CD4-positive, alpha-beta T cell treated with Interleukin-15 for 4 hours (primary cell): ENCODE data around the gene PXMP4.
A peak's percentile ranks its signal among the peaks of the same experiment; 100 is the strongest.

Source experiments
- DNase-seq: peaks from one replicate; pipeline ENCODE4 v3.0.0-alpha.2; 2020; ENCODE audit warnings: low spot score

Gene PXMP4

GRCh38 chr20:33731693-33732165, 11.6 kb upstream of the PXMP4 start, which contains the start of gene ZNF341:
Gene ZNF341, plus strand, starts transcription at chr20:33731996. Its CDS starts 26 bp downstream, at chr20:33732022.
- peak; percentile 91 for DNase-seq

- no peak for DNase-seq
These were observed 11.0 kb upstream of the PXMP4 start for GRCh38 chr20:33730946-33731692.

GRCh38 chr20:33729101-33729500, 9.0 kb upstream of the PXMP4 start:
- no peak for DNase-seq

- no peak for DNase-seq
These were observed 8.4 kb upstream of the PXMP4 start for GRCh38 chr20:33728463-33728862.

- DNase-seq = no peak
These were observed 7.7 kb upstream of the PXMP4 start for GRCh38 chr20:33727806-33728205.

- no peak for DNase-seq
These were observed 7.0 kb upstream of the PXMP4 start for GRCh38 chr20:33727115-33727479.

GRCh38 chr20:33725607-33726264, 5.6 kb upstream of the PXMP4 start:
- DNase-seq = no peak

GRCh38 chr20:33724439-33725094, 4.5 kb upstream of the PXMP4 start:
- no peak for DNase-seq

GRCh38 chr20:33721391-33722140, 1.5 kb upstream of the PXMP4 start:
- DNase-seq = no peak

- DNase-seq = no peak
These were observed 677 bp downstream of the PXMP4 start for GRCh38 chr20:33719277-33719988.

GRCh38 chr20:33716498-33716897, 3.6 kb downstream of the PXMP4 start:
- no peak for DNase-seq

GRCh38 chr20:33713865-33714367, 6.2 kb downstream of the PXMP4 start:
- DNase-seq = no peak

GRCh38 chr20:33711446-33711738, 8.7 kb downstream of the PXMP4 start:
- DNase-seq = no peak

GRCh38 chr20:33710681-33711445, 9.2 kb downstream of the PXMP4 start:
- DNase-seq = no peak

- DNase-seq = no peak
These were observed 10.1 kb downstream of the PXMP4 start for GRCh38 chr20:33709905-33710541.

- DNase-seq = no peak
These were observed 10.7 kb downstream of the PXMP4 start for GRCh38 chr20:33709398-33709797.

GRCh38 chr20:33707668-33708067, 12.4 kb downstream of the PXMP4 start:
- no peak for DNase-seq

GRCh38 chr20:33704197-33704924, 15.7 kb downstream of the PXMP4 start:
- no peak for DNase-seq

GRCh38 chr20:33703498-33704137, 16.5 kb downstream of the PXMP4 start:
- no peak for DNase-seq
